Astrocyte (in vitro differentiated cells and primary cell): ENCODE results near the gene FAM53A. TPM values are rescaled to one million over a fixed set of nuclear protein-coding genes. Genes with fewer than 3 reads are reported as not detected.

Source experiments
- DNase-seq: peaks from one replicate; pipeline ENCODE4 v3.0.0-alpha.2; 2010; ENCODE audit warnings: low read depth
- FAIRE-seq: peaks from 2 replicates; lab custom pipeline; 2011; peaks lifted over from hg19 to GRCh38; lab: Jason Lieb, UNC
- H2AFZ ChIP-seq: 2 replicates; pipeline ENCODE4 v1.6.0; 2012; ENCODE audit warnings: low read depth, low read length, inconsistent platforms
- H3K27ac ChIP-seq: 2 replicates; pipeline ENCODE4 v1.5.1; 2011; ENCODE audit warnings: low read depth, low read length, inconsistent platforms
- H3K27me3 ChIP-seq: 2 replicates; pipeline ENCODE4 v1.6.0; 2011; ENCODE audit warnings: low read length, inconsistent platforms; ENCODE audit not compliant: insufficient read depth
- H3K36me3 ChIP-seq: 2 replicates; pipeline ENCODE4 v1.5.1; 2011; ENCODE audit warnings: low read length, inconsistent platforms; ENCODE audit not compliant: insufficient read depth
- H3K4me1 ChIP-seq: 2 replicates; pipeline ENCODE4 v1.5.1; 2011; ENCODE audit warnings: low read length, inconsistent platforms; ENCODE audit not compliant: insufficient read depth
- H3K4me2 ChIP-seq: 2 replicates; pipeline ENCODE4 v1.6.0; 2012; ENCODE audit warnings: low read length, inconsistent platforms
- H3K4me3 ChIP-seq: 2 replicates; pipeline ENCODE4 v1.5.1; 2011; ENCODE audit warnings: low read depth, mild to moderate bottlenecking, low read length, inconsistent platforms; ENCODE audit not compliant: insufficient read depth
- H3K79me2 ChIP-seq: 2 replicates; pipeline ENCODE4 v1.6.0; 2012; ENCODE audit warnings: mild to moderate bottlenecking, low read length, inconsistent platforms; ENCODE audit not compliant: insufficient read depth
- H3K9ac ChIP-seq: 2 replicates; pipeline ENCODE4 v1.6.0; 2012; ENCODE audit warnings: mild to moderate bottlenecking, low read length, inconsistent platforms
- H3K9me3 ChIP-seq: 2 replicates; pipeline ENCODE4 v1.5.1; 2012; ENCODE audit warnings: low read depth, mild to moderate bottlenecking, low read length, inconsistent platforms; ENCODE audit not compliant: insufficient read depth
- H4K20me1 ChIP-seq: 2 replicates; pipeline ENCODE4 v1.6.0; 2012; ENCODE audit warnings: low read length, inconsistent platforms; ENCODE audit not compliant: insufficient read depth
- H3K27ac Mint-ChIP-seq: one replicate; pipeline ENCODE4 v1.8.0; 2021; ENCODE audit warnings: mild to moderate bottlenecking, mixed read lengths; ENCODE audit not compliant: unreplicated experiment
- H3K27me3 Mint-ChIP-seq: one replicate; pipeline ENCODE4 v1.8.0; 2021; ENCODE audit warnings: low read depth, mixed read lengths; ENCODE audit not compliant: unreplicated experiment
- H3K36me3 Mint-ChIP-seq: one replicate; pipeline ENCODE4 v1.8.0; 2021; ENCODE audit warnings: low read depth, mixed read lengths; ENCODE audit not compliant: unreplicated experiment
- H3K4me1 Mint-ChIP-seq: one replicate; pipeline ENCODE4 v1.8.0; 2021; ENCODE audit warnings: low read depth, mixed read lengths; ENCODE audit not compliant: unreplicated experiment
- H3K4me3 Mint-ChIP-seq: one replicate; pipeline ENCODE4 v1.8.0; 2021; ENCODE audit warnings: mild to moderate bottlenecking, moderate library complexity, mixed read lengths; ENCODE audit not compliant: unreplicated experiment
- H3K9me3 Mint-ChIP-seq: one replicate; pipeline ENCODE4 v1.8.0; 2021; ENCODE audit warnings: mild to moderate bottlenecking, mixed read lengths; ENCODE audit not compliant: unreplicated experiment
- CTCF ChIP-seq: IDR thresholded peaks from 2 replicates; pipeline ENCODE4 v1.5.1; 2011; ENCODE audit warnings: low read depth, mild to moderate bottlenecking, inconsistent platforms, low read length, moderate library complexity; ENCODE audit not compliant: insufficient read depth
- EZH2 ChIP-seq: IDR thresholded peaks from 2 replicates; pipeline ENCODE4 v1.6.1; 2012; ENCODE audit warnings: mild to moderate bottlenecking, low read length, inconsistent platforms; ENCODE audit not compliant: insufficient read depth
- total RNA-seq: library from RNA; stranded (reverse); gene quantifications from 2 replicates; pipeline ENCODE4 v1.2.1, GENCODE V29; 2021

FAM53A gene
- total RNA-seq, 1 donor from 2014 or later = 2.1 TPM

DNA sequence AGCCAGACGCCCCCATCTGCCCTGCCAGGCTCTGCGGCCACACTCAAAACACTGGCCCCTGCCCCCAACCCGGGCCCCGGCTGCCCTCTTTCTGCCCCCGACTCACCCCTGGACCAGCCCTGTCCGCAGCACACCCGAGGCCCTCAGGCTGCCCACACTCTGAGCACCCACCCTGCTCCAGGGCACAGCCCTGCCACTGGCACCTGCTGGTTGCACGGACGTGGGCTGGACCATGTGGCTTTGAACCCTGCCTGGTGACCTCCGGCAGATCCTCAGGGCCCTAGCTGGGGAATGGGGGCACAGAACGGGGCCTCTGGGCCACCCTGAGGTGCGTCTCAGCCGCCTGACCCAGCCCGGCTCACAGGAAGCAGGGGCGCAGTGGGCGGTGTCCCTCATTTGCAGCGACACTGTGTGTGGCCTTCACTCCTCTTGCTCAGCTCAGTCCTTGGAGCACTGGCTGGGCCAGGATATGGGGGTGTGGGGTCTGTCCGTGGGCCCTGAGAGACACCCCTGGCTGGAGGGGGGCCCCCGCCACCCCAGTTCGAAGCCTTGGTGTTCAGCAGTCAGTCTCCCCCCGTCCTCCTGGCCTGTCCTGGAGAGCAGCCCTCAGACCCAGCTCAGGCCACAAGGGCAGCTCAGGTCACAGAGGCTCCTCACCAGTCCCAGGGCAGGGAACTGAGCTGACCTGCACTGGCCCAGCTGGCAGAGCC is 73.2 kb downstream of the FAM53A start:
- Mint-ChIP-seq H3K4me1 (no peaks in the 10 kb centered on the region), H3K4me3 (no peak overlapping the region), H3K27ac (no peak overlapping the region), H3K9me3 (no peaks in the 10 kb centered on the region), H3K27me3 (peaks cover 18% of the 10 kb centered on the region), H3K36me3 (no peaks in the 10 kb centered on the region)
- H3K79me2 ChIP-seq = no peaks in the 10 kb centered on the region
- H3K4me3 ChIP-seq = no peak overlapping the region
- no peak for FAIRE-seq
- no peaks in the 10 kb centered on the region for H3K9me3 ChIP-seq
- DNase-seq = no peak
- no peaks in the 10 kb centered on the region for H3K27me3 ChIP-seq
- H2AFZ ChIP-seq = no peak overlapping the region
- H3K36me3 ChIP-seq = no peaks in the 10 kb centered on the region
- no peak overlapping the region for H3K27ac ChIP-seq
- H3K4me2 ChIP-seq = no peak overlapping the region
- H3K9ac ChIP-seq = no peak overlapping the region
- no peaks in the 10 kb centered on the region for H4K20me1 ChIP-seq
- no peak for TF ChIP-seq CTCF
- TF ChIP-seq EZH2 = no peak
- no peaks in the 10 kb centered on the region for H3K4me1 ChIP-seq

- H4K20me1 ChIP-seq = no peaks in the 10 kb centered on the region
- H3K4me2 ChIP-seq = no peak overlapping the region
- Mint-ChIP-seq H3K36me3 (no peaks in the 10 kb centered on the region), H3K27me3 (peaks cover 19% of the 10 kb centered on the region), H3K9me3 (no peaks in the 10 kb centered on the region), H3K4me3 (no peak overlapping the region), H3K4me1 (no peaks in the 10 kb centered on the region), H3K27ac (no peak overlapping the region)
- no peaks in the 10 kb centered on the region for H3K79me2 ChIP-seq
- H3K9me3 ChIP-seq = no peaks in the 10 kb centered on the region
- DNase-seq (no peak), FAIRE-seq (no peak)
- H3K4me3 ChIP-seq = no peak overlapping the region
- H3K27ac ChIP-seq = no peak overlapping the region
- H2AFZ ChIP-seq = no peak overlapping the region
- H3K4me1 ChIP-seq = no peaks in the 10 kb centered on the region
- no peaks in the 10 kb centered on the region for H3K36me3 ChIP-seq
- H3K27me3 ChIP-seq = no peaks in the 10 kb centered on the region
- TF ChIP-seq CTCF (no peak), EZH2 (no peak)
- H3K9ac ChIP-seq = no peak overlapping the region
Observed at GRCh38 chr4:1609901-1610790, 74.0 kb downstream of the FAM53A start.
